OCI-LY1 (cell line): ENCODE data around the gene CFAP46.

ENCODE experiments used
- H2AFZ ChIP-seq: fragments of 200-600 bp; sonication (generic), shearing (Covaris generic); 2 replicates; pipeline ENCODE4 v1.6.0; 2014; ENCODE audit warnings: antibody characterized with exemption, mild to moderate bottlenecking, low read length
- H3F3A ChIP-seq: fragments of 200-600 bp; sonication (generic), shearing (Covaris generic); 2 replicates; pipeline ENCODE4 v1.6.0; 2014; ENCODE audit warnings: mild to moderate bottlenecking, antibody characterized with exemption, low read length, moderate library complexity; ENCODE audit not compliant: insufficient read depth
- H3K27ac ChIP-seq: fragments of 200-600 bp; sonication (generic); 2 replicates; pipeline ENCODE4 v1.5.1; 2014; ENCODE audit warnings: low read length, mixed run types, mild to moderate bottlenecking, low read depth; ENCODE audit not compliant: poor library complexity, severe bottlenecking
- H3K27me3 ChIP-seq: fragments of 200-600 bp; sonication (generic); 2 replicates; pipeline ENCODE4 v1.6.0; 2014; ENCODE audit warnings: antibody characterized with exemption, mild to moderate bottlenecking, low read length, moderate library complexity; ENCODE audit not compliant: insufficient read depth
- H3K36me3 ChIP-seq: fragments of 200-600 bp; sonication (generic); 2 replicates; pipeline ENCODE4 v1.6.1; 2014; ENCODE audit warnings: mild to moderate bottlenecking, antibody characterized with exemption, low read length, moderate library complexity, mixed read lengths; ENCODE audit not compliant: insufficient read depth
- H3K4me1 ChIP-seq: fragments of 200-600 bp; sonication (generic); 2 replicates; pipeline ENCODE4 v1.5.1; 2014; ENCODE audit warnings: mild to moderate bottlenecking, low read length, moderate library complexity; ENCODE audit not compliant: insufficient read depth, severe bottlenecking
- H3K4me2 ChIP-seq: fragments of 200-600 bp; sonication (generic), shearing (Covaris generic); 2 replicates; pipeline ENCODE4 v1.6.1; 2014; ENCODE audit warnings: low read length
- H3K4me3 ChIP-seq: fragments of 200-600 bp; sonication (generic); 2 replicates; pipeline ENCODE4 v1.5.1; 2014; ENCODE audit warnings: low read length, low read depth, mild to moderate bottlenecking, mixed read lengths; ENCODE audit not compliant: poor library complexity, severe bottlenecking
- H3K79me2 ChIP-seq: fragments of 200-600 bp; shearing (Covaris generic); 2 replicates; pipeline ENCODE4 v1.6.1; 2016; ENCODE audit warnings: mixed run types, low read length, mixed read lengths; ENCODE audit not compliant: insufficient read depth
- H3K9ac ChIP-seq: fragments of 200-600 bp; sonication (generic), shearing (Covaris generic); 2 replicates; pipeline ENCODE4 v1.6.1; 2014; ENCODE audit warnings: mild to moderate bottlenecking, low read length, mixed read lengths
- H3K9me2 ChIP-seq: fragments of 200-600 bp; sonication (generic), shearing (Covaris generic); 2 replicates; pipeline ENCODE4 v1.6.1; 2014; ENCODE audit warnings: low read depth, mild to moderate bottlenecking, low read length, mixed read lengths
- H3K9me3 ChIP-seq: fragments of 200-600 bp; shearing (Covaris generic); 2 replicates; pipeline ENCODE4 v1.6.1; 2014; ENCODE audit warnings: low read length, mixed read lengths
- H4K20me1 ChIP-seq: fragments of 200-600 bp; sonication (generic), shearing (Covaris generic); 2 replicates; pipeline ENCODE4 v1.6.0; 2016; ENCODE audit warnings: mild to moderate bottlenecking, low read length; ENCODE audit not compliant: insufficient read depth
- EZH2 ChIP-seq: fragments of 200-600 bp; sonication (generic), shearing (Covaris generic); IDR thresholded peaks from 2 replicates; pipeline ENCODE4 v1.8.0; 2017; ENCODE audit warnings: borderline replicate concordance, mixed run types, mild to moderate bottlenecking, antibody characterized with exemption, low read length, moderate library complexity, mixed read lengths
- TF ChIP-seq, protein P1 (sequence below): fragments of 200-600 bp; sonication (generic), shearing (Covaris generic); IDR thresholded peaks from 2 replicates; pipeline ENCODE4 v1.5.1; 2017; ENCODE audit warnings: mild to moderate bottlenecking, antibody characterized with exemption, low read length, moderate library complexity, mixed read lengths

CFAP46 gene

DNA sequence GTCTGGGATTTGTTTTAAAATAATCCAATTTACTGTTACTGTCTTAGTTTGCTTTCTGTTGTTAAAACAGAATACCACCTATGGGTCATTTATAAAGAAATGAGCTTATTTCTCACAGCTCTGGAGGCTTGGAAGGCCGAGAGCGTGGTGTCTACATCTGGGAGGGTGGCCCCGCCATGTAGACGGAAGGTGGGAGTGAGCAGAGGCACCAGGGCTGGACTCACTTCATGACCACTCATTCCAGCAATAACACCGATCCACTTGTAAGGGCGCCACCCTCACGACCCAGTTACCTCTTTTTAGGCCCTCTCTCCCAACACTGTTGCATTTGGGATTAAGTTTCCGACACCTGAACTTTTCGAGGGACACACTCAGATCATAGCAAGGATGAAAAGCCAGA lies 36.2 kb upstream of the CFAP46 start:
- Histone ChIP-seq H3K36me3 (no peaks in the 10 kb centered on the region), H3K9me2 (no peaks in the 10 kb centered on the region), H3K4me3 (no peak overlapping the region), H3K9me3 (no peaks in the 10 kb centered on the region), H2AFZ (no peak overlapping the region), H3K79me2 (no peaks in the 10 kb centered on the region), H3K4me2 (no peak overlapping the region), H4K20me1 (no peaks in the 10 kb centered on the region), H3F3A (no peaks in the 10 kb centered on the region), H3K9ac (no peak overlapping the region), H3K4me1 (no peaks in the 10 kb centered on the region), H3K27me3 (no peaks in the 10 kb centered on the region), H3K27ac (no peak overlapping the region)
- TF ChIP-seq, protein P1, sequence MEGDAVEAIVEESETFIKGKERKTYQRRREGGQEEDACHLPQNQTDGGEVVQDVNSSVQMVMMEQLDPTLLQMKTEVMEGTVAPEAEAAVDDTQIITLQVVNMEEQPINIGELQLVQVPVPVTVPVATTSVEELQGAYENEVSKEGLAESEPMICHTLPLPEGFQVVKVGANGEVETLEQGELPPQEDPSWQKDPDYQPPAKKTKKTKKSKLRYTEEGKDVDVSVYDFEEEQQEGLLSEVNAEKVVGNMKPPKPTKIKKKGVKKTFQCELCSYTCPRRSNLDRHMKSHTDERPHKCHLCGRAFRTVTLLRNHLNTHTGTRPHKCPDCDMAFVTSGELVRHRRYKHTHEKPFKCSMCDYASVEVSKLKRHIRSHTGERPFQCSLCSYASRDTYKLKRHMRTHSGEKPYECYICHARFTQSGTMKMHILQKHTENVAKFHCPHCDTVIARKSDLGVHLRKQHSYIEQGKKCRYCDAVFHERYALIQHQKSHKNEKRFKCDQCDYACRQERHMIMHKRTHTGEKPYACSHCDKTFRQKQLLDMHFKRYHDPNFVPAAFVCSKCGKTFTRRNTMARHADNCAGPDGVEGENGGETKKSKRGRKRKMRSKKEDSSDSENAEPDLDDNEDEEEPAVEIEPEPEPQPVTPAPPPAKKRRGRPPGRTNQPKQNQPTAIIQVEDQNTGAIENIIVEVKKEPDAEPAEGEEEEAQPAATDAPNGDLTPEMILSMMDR: no peak
- TF ChIP-seq EZH2: no peak

DNA sequence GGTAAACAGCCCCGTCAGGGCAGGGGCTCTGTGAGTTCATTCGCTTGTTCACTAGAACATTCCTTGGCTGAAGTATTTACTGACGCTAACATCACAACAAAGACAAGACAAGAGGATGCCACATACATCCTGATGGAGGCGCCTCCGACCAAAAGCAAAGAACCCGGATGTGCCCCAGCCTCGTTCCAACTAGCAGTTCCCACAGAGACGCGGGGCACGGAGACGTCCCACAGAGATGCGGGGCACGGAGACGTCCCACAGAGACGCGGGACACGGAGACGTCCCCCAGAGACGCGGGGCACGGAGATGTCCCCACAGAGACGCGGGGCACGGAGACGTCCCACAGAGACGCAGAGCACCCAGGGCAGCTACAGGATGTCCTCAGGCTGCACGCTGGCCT lies 35.4 kb upstream of the CFAP46 start:
- Histone ChIP-seq H3F3A (no peaks in the 10 kb centered on the region), H3K27me3 (no peaks in the 10 kb centered on the region), H3K27ac (no peak overlapping the region), H3K9ac (no peak overlapping the region), H3K9me2 (no peaks in the 10 kb centered on the region), H3K4me3 (no peak overlapping the region), H3K9me3 (no peaks in the 10 kb centered on the region), H3K4me1 (no peaks in the 10 kb centered on the region), H3K79me2 (no peaks in the 10 kb centered on the region), H4K20me1 (no peaks in the 10 kb centered on the region), H2AFZ (no peak overlapping the region), H3K36me3 (no peaks in the 10 kb centered on the region), H3K4me2 (no peak overlapping the region)
- no peak for TF ChIP-seq EZH2
- TF ChIP-seq, protein P1: no peak

DNA sequence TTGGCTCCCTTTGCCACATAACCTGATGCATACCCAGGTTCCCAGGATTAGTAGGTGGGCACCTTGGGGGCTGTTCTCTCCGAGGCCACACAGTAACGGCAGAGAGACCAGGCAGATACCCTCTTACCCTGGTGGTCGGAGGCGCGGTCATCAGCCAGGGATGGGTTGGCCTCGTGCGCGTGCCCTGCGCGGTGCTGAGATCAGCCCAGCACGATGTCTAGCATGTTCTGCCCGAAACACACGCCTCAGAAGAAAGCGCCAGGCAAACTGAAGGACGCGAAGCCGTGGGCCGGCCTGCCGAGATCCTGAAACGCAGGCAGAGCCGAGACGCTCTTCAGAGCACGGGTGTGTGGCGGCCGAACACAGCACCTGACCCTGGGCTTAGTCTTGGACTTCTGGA lies 34.7 kb upstream of the CFAP46 start:
- Histone ChIP-seq H2AFZ (no peak overlapping the region), H3K27me3 (no peaks in the 10 kb centered on the region), H3K27ac (no peak overlapping the region), H3K9me3 (no peaks in the 10 kb centered on the region), H3K9ac (no peak overlapping the region), H3K36me3 (no peaks in the 10 kb centered on the region), H3K4me3 (no peak overlapping the region), H3F3A (no peaks in the 10 kb centered on the region), H4K20me1 (no peaks in the 10 kb centered on the region), H3K4me2 (no peak overlapping the region), H3K4me1 (no peaks in the 10 kb centered on the region), H3K79me2 (no peaks in the 10 kb centered on the region), H3K9me2 (no peaks in the 10 kb centered on the region)
- TF ChIP-seq, protein P1: no peak
